Endothelial cell of umbilical vein (primary cell): ENCODE measurements around the gene KPRP.

Experiments
- EZH2 ChIP-seq: IDR thresholded peaks from 2 replicates; pipeline ENCODE4 v1.6.1; 2012; ENCODE audit warnings: borderline replicate concordance, low read depth, mild to moderate bottlenecking, moderate library complexity, low read length, inconsistent platforms; ENCODE audit not compliant: severe bottlenecking
- POLR2A ChIP-seq: IDR thresholded peaks from 2 replicates; pipeline ENCODE4 v1.6.1; 2012; ENCODE audit warnings: low read depth, mild to moderate bottlenecking, control low read depth, low read length
- POLR2AphosphoS5 ChIP-seq: IDR thresholded peaks from 2 replicates; pipeline ENCODE4 v1.6.1; 2012; ENCODE audit warnings: low read depth, mild to moderate bottlenecking, control low read depth, low read length, moderate library complexity; ENCODE audit not compliant: insufficient read depth
- TF ChIP-seq, protein P1 (sequence below), 2 donors: IDR thresholded peaks; 1 replicate in 1 of 2; 2 replicates in 1 of 2; pipeline ENCODE4 v1.5.1; 2011; ENCODE audit warnings: low read length in 2 of 2, mild to moderate bottlenecking in 2 of 2, moderate library complexity in 2 of 2, control low read depth in 1 of 2, inconsistent platforms in 1 of 2, low read depth in 1 of 2; ENCODE audit not compliant: insufficient read depth in 1 of 2; ENCODE audit errors: extremely low read depth in 1 of 2
- TF ChIP-seq, protein P2 (sequence below): IDR thresholded peaks from 2 replicates; pipeline ENCODE4 v1.6.1; 2011; ENCODE audit not compliant: insufficient read depth, insufficient read length

DNA sequence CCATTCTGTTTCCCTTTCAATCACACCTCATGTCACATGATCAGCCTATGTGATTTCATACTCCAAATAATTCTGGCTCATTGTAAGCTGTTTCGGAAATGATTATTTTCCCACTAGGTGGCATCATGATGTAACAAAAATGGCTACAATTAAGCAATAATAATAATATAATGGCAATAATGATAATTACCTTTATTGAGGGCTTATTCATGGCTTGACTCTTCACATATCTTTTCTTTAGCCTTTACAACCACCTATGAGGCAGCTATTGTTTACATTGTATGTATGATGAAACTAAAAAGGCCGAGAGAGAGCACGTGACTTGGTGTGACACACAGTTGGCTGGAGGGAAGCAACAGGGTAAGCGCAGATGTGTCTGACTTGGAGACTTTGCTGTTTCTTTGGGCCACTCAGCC, 12.5 kb upstream of the KPRP start:
- TF ChIP-seq, protein P1, sequence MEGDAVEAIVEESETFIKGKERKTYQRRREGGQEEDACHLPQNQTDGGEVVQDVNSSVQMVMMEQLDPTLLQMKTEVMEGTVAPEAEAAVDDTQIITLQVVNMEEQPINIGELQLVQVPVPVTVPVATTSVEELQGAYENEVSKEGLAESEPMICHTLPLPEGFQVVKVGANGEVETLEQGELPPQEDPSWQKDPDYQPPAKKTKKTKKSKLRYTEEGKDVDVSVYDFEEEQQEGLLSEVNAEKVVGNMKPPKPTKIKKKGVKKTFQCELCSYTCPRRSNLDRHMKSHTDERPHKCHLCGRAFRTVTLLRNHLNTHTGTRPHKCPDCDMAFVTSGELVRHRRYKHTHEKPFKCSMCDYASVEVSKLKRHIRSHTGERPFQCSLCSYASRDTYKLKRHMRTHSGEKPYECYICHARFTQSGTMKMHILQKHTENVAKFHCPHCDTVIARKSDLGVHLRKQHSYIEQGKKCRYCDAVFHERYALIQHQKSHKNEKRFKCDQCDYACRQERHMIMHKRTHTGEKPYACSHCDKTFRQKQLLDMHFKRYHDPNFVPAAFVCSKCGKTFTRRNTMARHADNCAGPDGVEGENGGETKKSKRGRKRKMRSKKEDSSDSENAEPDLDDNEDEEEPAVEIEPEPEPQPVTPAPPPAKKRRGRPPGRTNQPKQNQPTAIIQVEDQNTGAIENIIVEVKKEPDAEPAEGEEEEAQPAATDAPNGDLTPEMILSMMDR (IDR thresholded peaks at IDR 0.05; ENCODE audit: extremely low read depth in 1 of 2, insufficient read depth in 1 of 2, low read depth in 1 of 2, low read length in 2 of 2): no peak
- TF ChIP-seq POLR2A: no peak
- no peak for TF ChIP-seq POLR2AphosphoS5
- no peak for TF ChIP-seq EZH2
- TF ChIP-seq, protein P2, sequence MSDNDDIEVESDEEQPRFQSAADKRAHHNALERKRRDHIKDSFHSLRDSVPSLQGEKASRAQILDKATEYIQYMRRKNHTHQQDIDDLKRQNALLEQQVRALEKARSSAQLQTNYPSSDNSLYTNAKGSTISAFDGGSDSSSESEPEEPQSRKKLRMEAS: no peak
